Activated CD4-positive, CD25-positive, alpha-beta regulatory T cell treated with anti-CD3 and anti-CD28 coated beads, Interleukin-2, amount 50 U/mL, for 16 hours (primary cell): Measurements from ENCODE around the gene GINS1.

Source experiments
- DNase-seq: peaks from one replicate; pipeline ENCODE4 v3.0.0-alpha.2; 2020; ENCODE audit warnings: low read depth, low spot score

GINS1 gene

DNA sequence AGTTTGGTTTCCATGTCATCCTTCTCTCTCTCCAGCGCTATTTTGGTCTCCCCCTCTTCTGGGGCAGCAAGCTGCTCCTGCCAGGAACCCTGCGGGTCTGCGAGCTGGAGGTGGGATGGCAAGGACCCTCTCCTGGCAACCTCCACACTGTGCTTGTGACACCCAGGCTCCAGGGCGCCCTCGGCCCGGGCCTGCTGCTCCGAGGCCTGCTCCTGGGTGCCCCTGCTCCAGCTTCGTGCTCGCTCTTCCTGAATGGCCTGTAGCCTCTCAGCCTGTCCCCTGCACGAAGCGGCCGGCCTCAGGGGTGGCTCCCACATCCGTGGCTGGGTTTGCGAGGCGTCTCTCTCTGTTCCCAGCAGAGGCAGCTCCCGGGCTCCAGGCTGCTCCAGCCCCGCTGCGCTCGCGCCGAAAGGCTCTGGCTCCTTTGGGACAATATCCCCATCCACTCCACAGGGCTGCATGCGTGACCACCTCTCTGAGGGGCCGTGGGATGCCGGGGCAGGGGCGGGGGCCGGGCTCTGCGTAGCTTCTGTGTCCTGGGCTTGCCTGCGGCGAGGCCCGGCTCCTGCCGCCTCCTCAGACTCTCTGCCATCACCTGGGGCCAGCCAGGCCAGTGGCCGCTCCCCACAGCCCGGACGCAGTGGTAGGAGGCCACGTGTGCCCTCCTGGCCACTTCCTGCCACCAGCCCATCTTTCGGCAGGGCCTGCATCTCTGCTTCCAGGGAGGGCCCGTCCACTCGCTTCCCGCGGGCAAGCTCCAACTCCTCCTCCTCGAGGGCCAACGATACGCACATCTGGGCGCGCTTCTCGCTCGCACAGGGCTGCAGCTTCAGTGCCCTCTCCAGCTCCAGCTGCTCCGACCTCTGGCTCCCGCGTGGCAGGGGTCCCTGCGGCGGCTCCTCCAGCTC, 68.9 kb downstream of the GINS1 start:
- DNase-seq: no peak

DNA sequence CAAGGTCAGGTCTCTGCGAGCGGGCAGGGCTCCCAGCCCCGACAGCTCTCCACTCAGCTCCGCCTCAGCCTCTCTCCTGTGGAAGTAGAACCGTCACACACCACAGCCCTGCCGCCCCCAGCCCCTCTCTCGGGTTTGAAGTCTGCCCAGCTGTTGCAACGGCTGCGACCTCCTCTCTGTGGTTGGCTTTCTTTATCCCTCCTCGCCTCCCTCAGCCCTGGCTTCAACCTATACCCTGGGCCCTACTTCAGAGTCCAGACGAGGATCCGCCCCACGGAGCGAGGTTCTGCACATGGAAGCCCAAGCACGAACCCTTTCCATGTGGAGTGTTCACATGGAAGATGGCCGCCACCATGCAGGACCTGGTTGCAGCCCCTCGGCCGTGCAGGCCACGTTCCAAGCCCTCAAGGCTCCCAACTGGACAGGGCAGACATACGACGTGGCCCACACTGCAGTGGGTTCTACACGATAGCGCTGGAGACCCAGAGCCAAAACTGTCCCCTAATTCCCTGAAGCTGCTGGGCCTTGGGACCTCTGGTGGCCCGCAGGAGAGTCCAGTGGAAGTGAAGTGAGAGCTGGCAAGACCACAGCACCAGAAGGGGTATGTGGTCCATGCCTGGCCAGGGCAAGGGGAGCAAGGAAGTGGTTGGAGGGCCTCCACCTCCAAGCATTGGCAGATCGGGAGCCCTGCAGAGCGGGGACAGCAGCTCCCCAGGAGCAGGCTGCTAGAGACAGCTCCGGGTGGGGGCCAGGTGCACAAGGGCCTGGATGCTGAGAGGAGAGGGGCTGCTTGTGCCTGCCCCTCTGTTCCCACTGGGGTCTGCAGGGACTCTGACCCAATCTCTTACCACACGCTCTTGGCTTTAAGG, 69.8 kb downstream of the GINS1 start:
- DNase-seq: no peak

DNA sequence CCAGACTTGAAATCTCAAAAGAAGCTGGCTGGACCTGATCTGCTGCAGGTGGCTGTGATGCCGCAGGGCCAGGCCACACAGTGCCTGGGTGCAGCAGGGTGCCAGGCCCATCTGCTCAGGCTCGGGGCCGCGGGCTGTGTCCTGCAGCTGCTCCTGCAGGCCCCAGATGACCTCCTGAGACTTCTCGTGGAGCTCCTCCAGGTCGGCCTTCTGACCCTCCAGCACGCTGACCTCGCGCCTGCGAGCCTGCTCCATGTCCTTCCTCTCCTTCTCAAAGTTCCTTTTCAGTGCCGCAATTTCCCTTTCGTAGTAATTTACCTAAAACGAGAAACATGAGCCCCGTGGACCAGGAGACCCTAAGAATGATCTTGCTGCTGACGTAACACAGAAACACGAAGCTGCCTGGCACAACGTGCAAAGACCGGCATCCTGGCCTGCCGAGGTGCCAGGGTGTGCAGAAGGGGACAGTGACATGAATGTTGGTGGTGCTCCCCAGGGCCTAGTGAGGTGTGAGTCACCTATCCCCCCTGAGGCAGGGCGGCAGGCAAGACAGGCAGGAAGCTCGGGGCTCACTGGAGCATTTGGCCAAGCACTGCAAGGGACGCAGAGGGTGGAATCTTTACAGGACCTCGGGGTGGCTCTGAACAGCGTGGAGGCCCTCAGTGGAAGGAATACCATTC, 71.6 kb downstream of the GINS1 start:
- no peak for DNase-seq

DNA sequence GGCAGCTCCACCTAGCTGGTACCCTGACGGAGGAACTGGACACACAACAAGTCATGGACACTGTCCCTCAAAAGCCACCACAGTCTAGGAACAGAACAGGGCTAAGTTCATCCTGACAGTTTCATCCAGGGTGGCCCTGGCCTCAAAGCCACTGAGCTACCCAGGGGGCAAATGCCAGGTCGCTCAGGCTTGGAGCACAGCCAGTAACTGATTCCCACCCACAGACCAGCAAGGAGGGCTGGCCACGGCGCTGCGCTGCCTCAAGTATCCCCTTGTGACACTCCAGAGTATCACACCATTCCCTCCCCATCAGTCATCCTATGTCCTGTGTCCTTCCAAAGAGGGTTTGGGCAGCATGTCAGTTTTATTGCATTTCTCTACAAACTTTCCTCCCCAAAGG, 72.2 kb downstream of the GINS1 start:
- DNase-seq: no peak

DNA sequence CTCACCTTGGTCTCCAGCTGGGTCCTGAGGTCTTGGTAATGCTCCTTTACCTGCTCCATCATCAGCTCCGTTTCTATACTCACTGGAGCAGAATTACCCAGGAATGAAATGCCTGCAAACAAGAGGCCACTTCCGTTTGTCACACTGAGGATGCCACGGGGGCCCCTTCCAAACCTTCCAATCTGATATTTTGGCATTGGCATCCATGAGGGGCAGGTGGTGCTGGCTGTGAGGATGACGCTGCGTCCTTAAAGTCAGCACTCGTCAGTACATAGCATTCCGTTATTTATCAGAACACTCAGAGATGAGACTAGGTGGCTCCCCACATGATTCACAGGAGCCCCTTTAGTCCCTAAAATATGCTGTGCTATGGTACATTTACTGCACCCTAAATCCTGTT, 72.7 kb downstream of the GINS1 start:
- DNase-seq: no peak

DNA sequence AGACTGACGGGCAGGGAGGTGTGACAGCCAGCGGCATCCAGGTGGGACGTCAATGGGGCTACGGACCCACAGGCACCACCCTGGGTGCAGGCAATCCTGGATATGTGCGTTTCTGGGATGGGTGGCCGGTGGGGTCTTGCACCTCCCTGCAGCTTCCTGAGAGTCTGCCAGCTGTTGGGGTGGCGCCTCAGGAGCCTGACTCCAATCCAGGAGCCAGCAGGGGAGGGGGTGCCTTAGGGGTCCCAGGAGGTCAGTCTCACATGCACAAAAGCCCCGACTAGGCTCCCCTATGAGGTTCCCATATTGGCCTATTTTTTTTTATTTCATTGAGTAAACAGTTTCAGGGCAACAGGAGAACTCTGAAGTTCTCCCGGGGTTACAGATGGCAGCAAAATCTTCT, 73.3 kb downstream of the GINS1 start:
- no peak for DNase-seq

DNA sequence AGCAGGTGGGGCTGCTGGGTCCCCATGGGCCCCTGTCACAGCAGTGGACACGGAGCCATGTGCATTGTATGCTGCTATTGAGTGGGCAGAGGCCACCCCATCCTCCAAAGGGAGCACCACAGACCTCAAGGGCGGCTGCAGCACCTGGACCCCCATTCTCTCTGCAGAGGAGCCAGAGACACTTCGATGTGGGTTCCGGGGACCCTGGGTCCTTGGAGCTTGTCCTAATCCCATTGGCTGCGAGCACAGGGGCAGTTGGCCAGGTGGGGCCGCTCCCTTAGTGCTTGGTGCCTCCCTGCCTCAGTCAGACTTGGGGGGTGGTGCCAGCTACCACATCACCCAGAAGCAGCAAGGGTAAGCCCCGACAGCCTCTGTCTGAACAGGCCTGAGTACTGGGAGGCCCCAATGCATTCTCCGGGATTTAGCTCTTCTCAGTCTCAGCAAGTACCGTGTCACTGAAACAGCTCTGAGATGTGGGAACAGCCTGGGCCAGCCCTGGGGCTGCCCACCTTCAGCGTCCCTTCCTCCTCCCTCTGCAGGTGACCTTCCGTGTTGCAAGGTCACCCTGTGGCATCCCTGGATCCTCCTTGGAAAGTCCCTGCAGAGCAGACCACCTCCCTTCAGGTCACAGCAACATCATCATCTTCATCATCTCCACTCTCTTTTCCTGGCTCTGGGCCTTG, 73.9 kb downstream of the GINS1 start:
- no peak for DNase-seq

DNA sequence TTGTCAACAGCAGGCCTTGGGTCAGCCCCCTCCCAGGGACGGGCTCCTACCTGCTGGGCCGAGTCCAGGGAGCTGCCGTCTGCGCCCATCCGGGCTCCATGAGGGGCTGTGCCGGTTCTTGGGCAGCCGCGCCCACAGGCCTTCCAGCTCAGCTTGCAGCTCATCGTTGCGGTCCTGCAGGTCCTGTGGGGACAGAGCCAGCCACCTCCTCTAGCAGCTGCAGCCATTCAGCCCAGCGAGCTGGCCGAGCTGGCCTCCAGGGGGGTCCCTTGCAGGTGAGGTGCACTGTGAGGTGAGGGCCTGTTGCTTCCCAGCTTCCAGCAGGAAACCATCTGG, 74.4 kb downstream of the GINS1 start:
- no peak for DNase-seq

DNA sequence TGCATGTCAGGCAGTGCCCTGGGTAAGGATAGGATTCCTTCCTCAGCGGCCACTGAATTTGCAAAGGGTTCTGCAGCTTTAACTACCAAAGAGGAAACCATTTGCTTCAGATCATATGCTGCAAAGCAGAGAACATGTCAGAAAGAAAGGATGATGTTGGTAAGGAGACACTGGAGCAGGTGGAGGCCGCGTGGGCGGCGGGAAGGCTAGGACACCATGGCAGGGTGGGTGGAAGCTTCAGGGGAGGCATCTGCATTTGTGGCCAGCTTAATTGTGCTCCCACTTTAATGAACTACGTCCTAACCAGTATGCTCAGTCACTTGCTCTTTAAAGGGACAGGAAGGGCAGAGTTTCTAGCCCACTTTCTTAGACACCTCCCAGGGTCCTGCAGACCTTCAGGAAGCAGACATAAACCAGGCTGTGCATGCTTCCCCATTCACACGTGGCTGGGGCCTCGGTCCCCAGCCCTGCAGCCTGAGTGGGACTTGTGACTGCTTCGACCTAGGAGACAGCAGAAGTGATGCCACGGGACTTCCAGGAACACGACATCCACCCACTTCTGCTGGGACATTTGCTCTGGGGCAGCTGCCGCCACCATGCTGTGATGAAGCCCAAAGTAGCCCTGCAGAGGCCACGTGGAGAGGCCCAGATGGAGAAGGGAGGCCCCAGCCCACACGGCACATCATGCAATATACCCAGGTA, 76.1 kb downstream of the GINS1 start:
- DNase-seq: no peak

DNA sequence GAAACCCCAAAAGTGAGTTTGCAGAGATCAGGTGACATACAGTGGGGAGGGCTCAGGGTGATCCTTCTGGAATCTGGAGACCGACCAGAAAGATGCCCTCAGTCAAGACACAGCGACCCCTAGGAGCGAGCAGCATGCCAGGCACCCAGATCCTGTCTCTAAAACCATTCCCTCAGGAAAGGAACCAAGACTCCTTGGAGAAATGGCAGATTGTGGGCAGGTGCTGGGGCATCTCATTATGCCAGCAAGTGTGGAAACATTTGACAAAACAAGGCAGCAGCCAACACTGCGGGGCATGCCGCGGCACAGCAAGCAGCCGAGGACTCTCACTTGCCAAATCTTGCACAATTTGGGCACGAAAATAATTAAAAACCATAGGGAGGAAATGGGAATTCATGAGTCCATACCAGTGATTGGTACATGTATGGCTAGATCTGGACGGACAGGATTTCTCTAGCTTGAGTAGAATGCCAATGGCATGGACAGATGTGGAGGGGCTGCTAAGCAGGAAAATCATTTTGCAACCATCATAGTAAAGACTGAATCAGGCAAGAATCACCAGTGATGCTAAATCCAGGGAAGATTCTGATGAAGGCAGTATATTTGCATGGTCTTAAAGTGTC, 76.9 kb downstream of the GINS1 start:
- no peak for DNase-seq

DNA sequence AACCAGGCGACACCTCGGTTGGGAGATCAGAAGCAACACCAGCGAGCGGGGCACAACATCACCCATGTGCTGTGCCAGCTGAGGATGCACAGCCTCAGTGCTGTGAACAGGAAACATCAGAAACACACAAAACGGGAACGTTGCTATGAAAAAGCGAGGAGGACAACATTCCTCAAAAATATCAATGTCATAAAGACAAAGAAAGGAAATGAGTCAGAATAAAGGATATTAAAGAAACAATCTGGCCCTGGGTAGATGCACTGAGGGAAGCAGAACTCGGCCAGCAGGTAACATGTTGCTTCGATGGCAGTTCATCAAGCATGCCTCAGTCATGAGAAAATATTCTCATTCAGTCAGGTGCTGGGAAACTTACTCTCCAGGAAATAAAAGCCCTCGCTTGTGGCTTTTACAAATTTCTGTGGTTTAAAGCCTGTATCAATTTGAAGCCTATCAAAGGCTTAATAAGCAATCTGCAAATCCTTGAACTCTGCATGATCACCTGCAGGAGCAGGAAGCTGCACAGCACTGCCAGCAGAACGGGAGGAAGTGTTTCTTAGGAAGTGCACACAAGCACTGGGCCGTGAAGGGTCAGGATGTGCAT, 77.5 kb downstream of the GINS1 start:
- no peak for DNase-seq

DNA sequence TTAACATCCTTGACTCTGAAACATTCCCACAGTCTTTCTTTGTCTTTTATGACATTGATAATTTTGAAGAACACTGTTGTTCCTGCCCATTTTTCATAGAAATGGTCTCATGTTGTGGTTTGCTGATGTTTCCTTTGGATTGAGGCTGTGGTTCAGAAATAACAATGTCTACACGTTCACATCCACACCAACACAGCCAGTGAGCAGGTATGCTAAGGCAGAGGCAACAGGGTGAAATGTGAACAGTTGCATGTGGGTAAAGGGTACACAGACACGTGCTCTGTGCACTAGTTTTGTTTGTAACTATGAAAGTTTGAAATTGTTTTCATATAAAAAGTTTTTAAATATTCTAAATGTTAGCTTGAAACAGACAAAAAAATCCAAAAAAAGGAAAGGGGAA, 78.4 kb downstream of the GINS1 start:
- no peak for DNase-seq

DNA sequence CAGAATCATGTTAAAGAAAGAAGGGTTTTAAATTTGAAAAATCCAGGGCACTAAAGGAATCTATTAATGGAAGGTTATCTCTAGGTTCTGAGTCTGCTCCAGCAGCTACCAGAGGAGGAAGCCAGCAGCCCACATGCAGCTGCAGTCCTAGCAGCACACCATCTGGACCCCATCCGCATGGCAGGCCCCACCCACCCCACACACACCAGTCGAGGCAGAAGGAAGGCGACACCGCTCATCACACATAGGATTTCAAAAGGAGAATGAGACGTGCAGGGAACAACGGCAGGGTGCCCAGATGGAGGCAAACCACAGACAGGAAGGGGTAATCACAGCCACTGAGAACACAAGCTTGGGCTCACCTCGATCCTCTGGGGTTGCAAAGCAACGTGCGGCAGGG, 78.9 kb downstream of the GINS1 start:
- DNase-seq: no peak

DNA sequence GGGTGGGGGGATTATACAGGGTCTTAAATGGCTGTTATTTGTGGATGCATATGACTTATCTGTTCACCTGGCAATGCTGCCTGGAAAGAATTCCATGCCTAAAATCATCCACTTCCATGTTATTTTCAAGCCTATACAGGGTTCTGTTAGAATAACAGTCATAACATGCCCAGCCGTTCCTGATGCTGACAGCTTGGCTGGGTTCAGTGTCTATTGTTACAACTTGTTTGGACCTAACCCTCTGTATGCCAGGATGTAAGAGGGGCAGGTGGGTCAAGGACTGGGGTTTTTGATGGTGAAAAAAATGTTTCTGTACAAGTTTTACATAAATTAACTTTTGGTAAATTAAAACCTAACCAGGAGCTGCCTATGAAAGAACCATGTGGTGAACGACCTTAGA, 79.8 kb downstream of the GINS1 start:
- no peak for DNase-seq

DNA sequence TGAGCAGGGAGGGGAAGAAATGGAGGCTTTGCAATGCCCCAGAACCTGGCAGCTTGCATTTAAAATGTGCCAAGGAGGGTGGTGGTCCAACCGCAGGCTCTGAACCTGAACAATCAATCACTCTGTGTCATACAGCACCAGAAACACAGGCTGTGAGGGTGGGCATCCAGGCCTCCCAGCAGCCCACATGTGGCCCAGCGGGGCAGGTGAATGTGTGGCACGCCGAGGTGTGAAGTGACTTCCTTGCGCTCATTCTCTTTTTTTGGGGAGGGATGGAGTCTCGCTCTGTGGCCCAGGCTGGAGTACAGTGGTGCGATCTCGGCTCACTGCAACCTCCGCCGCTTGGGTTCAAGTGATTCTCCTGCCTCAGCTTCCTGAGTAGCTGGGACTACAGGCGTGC, 80.5 kb downstream of the GINS1 start:
- no peak for DNase-seq

DNA sequence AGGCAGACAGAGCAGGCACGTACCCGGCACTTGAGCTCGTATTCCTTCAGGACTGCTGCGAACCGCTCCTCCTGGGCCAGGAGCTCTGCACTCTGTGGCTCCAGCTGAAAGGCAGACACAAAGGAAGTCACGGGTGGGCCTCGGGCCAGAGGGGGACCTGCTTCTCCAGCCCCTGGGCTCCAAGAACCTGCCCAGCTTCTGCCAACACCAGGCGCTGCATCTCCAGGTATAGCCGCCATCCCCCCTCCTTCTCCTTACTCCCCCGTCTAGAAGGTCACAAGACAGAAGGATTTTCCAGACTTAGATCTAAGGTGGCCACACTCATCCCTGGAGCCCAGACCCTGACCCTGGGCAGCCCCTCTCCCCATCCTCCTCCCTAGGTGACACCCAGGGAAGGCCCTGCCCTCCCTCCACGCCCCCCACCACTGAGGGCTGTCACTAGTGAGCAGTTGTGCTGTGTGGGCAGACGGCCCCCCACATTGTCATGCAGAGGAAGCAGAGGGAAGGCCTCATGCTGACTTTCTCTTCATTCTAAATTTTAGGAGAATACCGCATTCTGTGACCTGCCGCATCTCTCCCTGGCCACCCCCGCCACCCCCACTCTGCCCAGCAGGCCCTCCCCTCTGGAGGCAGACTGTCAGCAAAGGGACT, 81.9 kb downstream of the GINS1 start:
- DNase-seq: no peak

DNA sequence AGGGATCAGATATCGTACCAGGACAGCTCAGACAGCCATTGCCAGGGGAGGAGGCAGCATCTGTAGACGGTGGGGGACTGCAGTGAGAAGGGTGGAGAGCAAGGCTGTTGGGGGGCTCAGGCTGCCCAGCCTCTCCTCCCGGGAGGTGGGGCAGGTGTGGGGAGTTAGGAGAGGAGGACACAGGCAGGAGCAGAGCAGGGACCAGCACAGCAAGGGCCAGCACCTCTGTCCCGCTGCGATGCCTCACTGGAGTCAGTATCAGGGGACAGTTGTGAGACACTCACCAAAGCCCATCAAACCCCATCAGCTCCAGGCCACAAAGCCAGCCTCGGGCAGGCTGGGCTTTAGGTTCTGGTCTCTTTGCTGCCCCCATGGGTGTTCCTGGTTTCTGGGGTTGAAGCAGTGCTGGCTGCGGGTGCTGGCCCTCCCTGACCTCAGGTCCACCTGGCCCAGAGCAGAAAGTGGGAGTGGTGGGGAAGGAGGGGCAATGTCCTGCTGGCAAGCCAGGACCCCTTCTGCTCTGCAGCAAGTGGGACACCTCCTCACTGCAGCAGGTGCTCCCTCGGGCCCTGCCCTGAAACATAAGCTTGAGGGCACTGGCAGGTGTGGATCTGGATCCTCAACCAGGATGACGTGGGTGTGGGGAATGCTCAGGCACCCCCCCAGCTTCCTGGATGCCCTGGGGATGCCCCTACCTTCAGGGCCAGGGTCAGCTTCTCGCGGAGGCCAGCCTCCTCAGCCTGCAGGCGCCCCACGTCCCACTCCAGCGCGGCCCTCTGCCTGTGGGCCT, 83.4 kb downstream of the GINS1 start:
- no peak for DNase-seq

DNA sequence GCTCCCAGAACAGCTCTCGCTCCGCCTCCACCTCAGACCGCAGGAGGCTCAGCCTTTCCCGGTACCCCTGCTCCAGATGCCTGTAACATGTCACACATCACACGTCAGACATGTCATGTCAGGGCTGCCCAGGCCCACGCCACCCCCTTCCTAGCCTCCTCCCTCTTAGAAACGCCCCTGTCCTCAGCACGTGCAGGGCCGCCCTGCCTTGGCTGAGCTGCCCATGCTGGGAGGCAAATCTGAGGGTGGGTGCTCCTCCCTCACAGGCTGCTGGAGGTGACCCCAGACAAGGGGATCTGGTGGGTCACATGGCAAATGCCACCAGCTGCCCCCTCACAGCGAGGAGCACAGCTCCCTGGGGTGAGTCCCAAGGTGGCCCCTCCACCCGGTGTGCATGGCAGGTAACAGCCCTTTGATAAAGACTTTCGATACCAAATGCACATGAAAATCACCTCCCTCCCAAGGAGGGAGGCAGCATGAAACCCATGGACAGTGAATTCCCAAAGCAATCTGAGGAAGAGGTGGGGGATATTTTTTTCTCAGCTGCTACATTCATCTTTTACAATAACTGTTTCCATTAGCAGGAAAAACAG, 84.1 kb downstream of the GINS1 start:
- DNase-seq: no peak

DNA sequence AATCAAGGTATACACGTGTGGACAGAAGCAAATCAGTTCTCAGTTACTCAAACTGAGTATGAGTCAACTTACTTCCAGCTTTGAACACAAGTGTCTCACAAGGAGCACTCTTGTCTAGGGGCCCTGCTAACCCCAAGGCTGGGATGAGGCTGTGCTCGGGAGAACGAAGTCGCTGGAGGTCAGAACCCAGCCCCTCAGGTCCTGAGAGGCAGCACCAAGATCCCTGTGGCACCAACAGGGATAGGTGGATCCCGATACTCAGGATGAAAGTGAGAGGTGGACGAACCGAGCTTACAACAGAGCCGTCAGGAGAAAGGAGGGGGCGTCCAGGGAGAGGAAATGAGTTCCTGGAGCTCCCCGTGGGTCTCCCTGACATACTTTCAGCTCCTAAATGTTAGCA, 85.7 kb downstream of the GINS1 start:
- no peak for DNase-seq
